Measurements from ENCODE around the gene UBE2D1.
"Not testable (repeated sequence)": the region's sequence is repeated elsewhere in the genome, so short reads cannot be mapped to it uniquely, and the experiment has no call there.

The UBE2D1 gene

GRCh38 chr10:58384999-58385783, 50.4 kb downstream of the UBE2D1 start, which contains the start of gene TFAM:
Gene TFAM, plus strand, starts transcription at chr10:58385410. Its CDS starts 138 bp downstream, at chr10:58385548.
- peak; percentile 97 to 98 for DNase-seq

- peak; percentile 23 to 33 for DNase-seq
These were observed 50.9 kb downstream of the UBE2D1 start for GRCh38 chr10:58385784-58386112.

GRCh38 chr10:58389024-58389423, 54.2 kb downstream of the UBE2D1 start:
- DNase-seq = no peak

- DNase-seq = no peak
These were observed 58.5 kb downstream of the UBE2D1 start for GRCh38 chr10:58393317-58393716.

- DNase-seq = no peak
These were observed 59.7 kb downstream of the UBE2D1 start for GRCh38 chr10:58394471-58394870.

DNA sequence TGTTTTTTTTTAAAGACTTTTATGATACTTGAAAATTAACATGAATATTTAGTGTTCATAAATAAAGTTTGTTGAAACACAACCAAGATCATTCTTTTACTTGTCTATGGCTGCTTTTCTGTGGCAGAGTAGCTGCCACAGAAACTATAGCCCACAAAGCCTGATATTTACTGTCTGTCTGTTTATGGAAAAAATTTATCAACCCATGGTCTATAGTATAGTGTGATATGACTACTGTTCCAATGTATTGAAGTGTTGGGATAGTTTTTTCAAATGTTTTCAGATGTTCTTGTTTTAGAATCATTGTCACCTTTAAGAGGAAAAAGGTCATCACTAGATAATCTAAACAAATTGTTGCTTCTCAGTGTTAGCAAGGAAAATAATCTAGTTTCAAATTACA, 61.3 kb downstream of the UBE2D1 start:
- no peak for DNase-seq

DNA sequence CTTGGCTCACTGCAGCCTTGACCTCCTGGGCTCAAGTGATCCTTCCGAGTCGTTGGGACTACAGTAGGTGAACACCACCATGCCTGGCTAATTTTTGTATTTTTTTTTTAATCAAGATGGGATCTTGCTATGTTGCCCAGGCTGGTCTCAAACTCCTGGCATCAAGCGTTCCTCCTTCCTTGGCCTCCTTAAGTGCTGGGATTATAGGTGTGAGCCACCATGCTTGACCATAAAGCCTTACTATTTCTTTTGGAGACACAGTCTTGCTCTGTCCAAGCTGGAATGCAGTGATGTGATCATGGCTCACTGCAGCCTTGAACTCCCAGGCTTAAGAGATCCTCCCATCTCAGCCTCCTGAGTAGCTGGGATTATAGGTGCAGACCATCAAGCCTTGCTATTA, 63.0 kb downstream of the UBE2D1 start:
- no peak for DNase-seq

DNA sequence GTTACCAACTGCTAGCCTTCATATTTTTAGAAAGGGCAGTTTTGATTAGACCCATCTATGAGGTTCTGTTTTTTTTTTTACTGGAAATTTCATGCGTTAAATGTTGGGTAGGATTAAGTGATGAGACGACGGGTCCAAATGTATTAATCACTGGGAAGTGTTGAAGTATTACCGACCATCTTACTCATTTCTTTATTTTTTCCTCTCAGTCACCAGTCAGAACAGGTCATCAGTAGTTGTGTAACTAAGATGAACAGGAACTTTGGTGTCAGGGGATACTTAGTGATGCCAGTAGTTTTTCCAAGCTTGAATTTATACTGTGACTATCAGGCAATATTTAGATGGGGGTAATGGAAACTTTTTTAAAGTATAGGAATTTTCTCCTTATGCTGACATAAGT, 64.6 kb downstream of the UBE2D1 start:
- no peak for DNase-seq

DNA sequence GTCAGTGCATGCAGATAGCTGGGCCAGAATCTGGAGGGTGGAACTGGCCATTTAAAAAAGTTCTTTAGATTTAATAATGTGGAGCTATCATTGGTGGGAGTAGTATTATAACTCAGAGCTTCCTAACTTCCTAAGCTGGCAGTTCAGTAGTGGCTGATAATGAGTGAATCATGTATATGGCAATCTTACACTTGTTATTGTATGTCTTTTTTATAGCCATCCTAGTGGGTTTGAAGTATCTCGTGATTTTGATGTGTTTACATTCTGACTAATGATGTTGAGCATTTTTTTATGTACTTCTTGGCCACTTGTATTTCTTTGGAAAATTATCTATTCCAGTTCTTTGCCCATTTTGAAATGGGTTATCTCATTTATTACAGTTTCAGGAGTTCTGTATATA, 65.8 kb downstream of the UBE2D1 start:
- no peak for DNase-seq

GRCh38 chr10:58404001-58404400, 69.2 kb downstream of the UBE2D1 start:
- no peak for DNase-seq

DNA sequence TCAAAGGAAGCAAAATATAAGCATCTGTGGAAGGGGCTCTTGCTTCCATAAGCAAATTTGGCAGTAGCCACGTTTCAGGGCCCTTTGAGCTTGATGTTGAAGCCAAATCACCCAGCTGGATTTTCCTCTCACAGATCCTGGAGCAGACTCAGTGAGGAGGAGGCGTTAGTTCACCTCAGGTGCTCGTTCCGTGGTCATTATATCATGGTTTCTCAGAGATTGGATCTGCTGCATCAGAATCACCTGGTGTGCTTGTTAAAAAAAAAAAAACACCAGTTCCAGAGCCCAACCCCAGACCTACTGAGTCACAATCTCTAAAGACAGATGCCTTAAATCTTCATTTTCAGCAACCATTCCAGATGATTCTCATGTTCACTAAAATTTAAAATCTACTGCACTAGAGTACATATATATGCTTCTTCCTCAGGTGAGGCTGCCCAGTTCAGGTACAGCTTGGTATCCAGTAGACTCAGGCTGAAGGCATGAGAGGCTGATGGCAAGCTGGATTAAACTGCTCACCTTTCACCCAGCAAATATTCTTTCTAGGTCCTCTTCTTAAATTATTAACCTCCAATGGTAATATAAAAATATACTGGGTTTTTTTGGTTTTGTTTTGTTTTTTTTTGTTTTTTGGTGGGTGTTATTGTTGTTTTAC, 75.3 kb downstream of the UBE2D1 start:
- DNase-seq = no peak

- no peak for DNase-seq
These were observed 77.7 kb downstream of the UBE2D1 start for GRCh38 chr10:58412502-58412961.

- DNase-seq = no peak
These were observed 79.7 kb downstream of the UBE2D1 start for GRCh38 chr10:58414270-58415041.

DNA sequence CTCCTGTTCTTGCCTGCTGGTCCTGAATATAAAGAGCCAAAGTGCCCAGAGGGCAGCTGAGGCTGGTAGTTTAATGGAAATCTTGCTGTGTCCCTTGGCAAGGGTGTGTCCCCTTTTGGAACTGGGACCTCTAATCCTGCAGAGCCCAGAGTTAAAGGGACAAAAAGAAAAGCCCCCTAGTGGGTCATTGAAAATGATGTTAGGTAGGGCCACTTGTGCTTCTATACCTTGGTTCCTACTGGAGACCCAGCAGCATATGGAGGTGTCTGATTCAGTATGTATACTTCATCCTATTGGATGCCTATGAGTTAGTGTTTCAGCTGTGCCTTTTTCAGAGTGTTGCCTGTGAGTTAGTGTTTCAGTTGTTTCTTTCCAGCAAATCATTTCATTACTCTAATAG, 81.0 kb downstream of the UBE2D1 start:
- DNase-seq = no peak

- not testable (repeated sequence) for DNase-seq
These were observed 83.1 kb downstream of the UBE2D1 start for GRCh38 chr10:58417902-58418301.

All from stimulated activated CD4-positive, alpha-beta T cell treated with anti-CD3 and anti-CD28 coated beads, Interleukin-2, amount 100 ng/mL, for 24 hours (primary cell).